Astrocyte (in vitro differentiated cells and primary cell): ENCODE data around the gene CNTNAP2. TPM values are rescaled to one million over a fixed set of nuclear protein-coding genes. Genes with fewer than 3 reads are reported as not detected.

Experiments
- DNase-seq: peaks from one replicate; pipeline ENCODE4 v3.0.0-alpha.2; 2010; ENCODE audit warnings: low read depth
- FAIRE-seq: peaks from 2 replicates; lab custom pipeline; 2011; peaks lifted over from hg19 to GRCh38; lab: Jason Lieb, UNC
- H2AFZ ChIP-seq: 2 replicates; pipeline ENCODE4 v1.6.0; 2012; ENCODE audit warnings: low read depth, low read length, inconsistent platforms
- H3K27ac ChIP-seq: 2 replicates; pipeline ENCODE4 v1.5.1; 2011; ENCODE audit warnings: low read depth, low read length, inconsistent platforms
- H3K27me3 ChIP-seq: 2 replicates; pipeline ENCODE4 v1.6.0; 2011; ENCODE audit warnings: low read length, inconsistent platforms; ENCODE audit not compliant: insufficient read depth
- H3K36me3 ChIP-seq: 2 replicates; pipeline ENCODE4 v1.5.1; 2011; ENCODE audit warnings: low read length, inconsistent platforms; ENCODE audit not compliant: insufficient read depth
- H3K4me1 ChIP-seq: 2 replicates; pipeline ENCODE4 v1.5.1; 2011; ENCODE audit warnings: low read length, inconsistent platforms; ENCODE audit not compliant: insufficient read depth
- H3K4me2 ChIP-seq: 2 replicates; pipeline ENCODE4 v1.6.0; 2012; ENCODE audit warnings: low read length, inconsistent platforms
- H3K4me3 ChIP-seq: 2 replicates; pipeline ENCODE4 v1.5.1; 2011; ENCODE audit warnings: low read depth, mild to moderate bottlenecking, low read length, inconsistent platforms; ENCODE audit not compliant: insufficient read depth
- H3K79me2 ChIP-seq: 2 replicates; pipeline ENCODE4 v1.6.0; 2012; ENCODE audit warnings: mild to moderate bottlenecking, low read length, inconsistent platforms; ENCODE audit not compliant: insufficient read depth
- H3K9ac ChIP-seq: 2 replicates; pipeline ENCODE4 v1.6.0; 2012; ENCODE audit warnings: mild to moderate bottlenecking, low read length, inconsistent platforms
- H3K9me3 ChIP-seq: 2 replicates; pipeline ENCODE4 v1.5.1; 2012; ENCODE audit warnings: low read depth, mild to moderate bottlenecking, low read length, inconsistent platforms; ENCODE audit not compliant: insufficient read depth
- H4K20me1 ChIP-seq: 2 replicates; pipeline ENCODE4 v1.6.0; 2012; ENCODE audit warnings: low read length, inconsistent platforms; ENCODE audit not compliant: insufficient read depth
- H3K27ac Mint-ChIP-seq: one replicate; pipeline ENCODE4 v1.8.0; 2021; ENCODE audit warnings: mild to moderate bottlenecking, mixed read lengths; ENCODE audit not compliant: unreplicated experiment
- H3K27me3 Mint-ChIP-seq: one replicate; pipeline ENCODE4 v1.8.0; 2021; ENCODE audit warnings: low read depth, mixed read lengths; ENCODE audit not compliant: unreplicated experiment
- H3K36me3 Mint-ChIP-seq: one replicate; pipeline ENCODE4 v1.8.0; 2021; ENCODE audit warnings: low read depth, mixed read lengths; ENCODE audit not compliant: unreplicated experiment
- H3K4me1 Mint-ChIP-seq: one replicate; pipeline ENCODE4 v1.8.0; 2021; ENCODE audit warnings: low read depth, mixed read lengths; ENCODE audit not compliant: unreplicated experiment
- H3K4me3 Mint-ChIP-seq: one replicate; pipeline ENCODE4 v1.8.0; 2021; ENCODE audit warnings: mild to moderate bottlenecking, moderate library complexity, mixed read lengths; ENCODE audit not compliant: unreplicated experiment
- H3K9me3 Mint-ChIP-seq: one replicate; pipeline ENCODE4 v1.8.0; 2021; ENCODE audit warnings: mild to moderate bottlenecking, mixed read lengths; ENCODE audit not compliant: unreplicated experiment
- CTCF ChIP-seq: IDR thresholded peaks from 2 replicates; pipeline ENCODE4 v1.5.1; 2011; ENCODE audit warnings: low read depth, mild to moderate bottlenecking, inconsistent platforms, low read length, moderate library complexity; ENCODE audit not compliant: insufficient read depth
- EZH2 ChIP-seq: IDR thresholded peaks from 2 replicates; pipeline ENCODE4 v1.6.1; 2012; ENCODE audit warnings: mild to moderate bottlenecking, low read length, inconsistent platforms; ENCODE audit not compliant: insufficient read depth
- total RNA-seq: library from RNA; stranded (reverse); gene quantifications from 2 replicates; pipeline ENCODE4 v1.2.1, GENCODE V29; 2021

Gene CNTNAP2
- total RNA-seq, 1 donor from 2014 or later, result 20.0 TPM

- TF ChIP-seq EZH2, result no peak
- no peak for TF ChIP-seq CTCF
- peaks cover 2% of the 10 kb centered on the region for H3K36me3 Mint-ChIP-seq
- Histone ChIP-seq H3K9me3 (peaks cover 3% of the 10 kb centered on the region), H2AFZ (no peak overlapping the region), H3K4me1 (no peaks in the 10 kb centered on the region), H3K79me2 (no peaks in the 10 kb centered on the region), H3K4me2 (no peak overlapping the region), H3K4me3 (no peak overlapping the region), H4K20me1 (no peaks in the 10 kb centered on the region), H3K27me3 (no peaks in the 10 kb centered on the region), H3K27ac (no peak overlapping the region), H3K36me3 (no peaks in the 10 kb centered on the region), H3K9ac (no peak overlapping the region)
- DNase-seq, result no peak
- no peak overlapping the region for H3K27ac Mint-ChIP-seq
- no peak overlapping the region for H3K4me3 Mint-ChIP-seq
- no peaks in the 10 kb centered on the region for H3K9me3 Mint-ChIP-seq
- H3K27me3 Mint-ChIP-seq, result peaks cover 3% of the 10 kb centered on the region
- peaks cover 26% of the 10 kb centered on the region for H3K4me1 Mint-ChIP-seq
- no peak for FAIRE-seq
Measured at GRCh38 chr7:148403466-148403993, 2286.9 kb downstream of the CNTNAP2 start.

- H3K79me2 ChIP-seq, result no peaks in the 10 kb centered on the region
- TF ChIP-seq EZH2, result no peak
- TF ChIP-seq CTCF, result no peak
- H3K9me3 Mint-ChIP-seq, result no peaks in the 10 kb centered on the region
- H3K27ac ChIP-seq, result no peak overlapping the region
- H3K9ac ChIP-seq, result no peak overlapping the region
- H4K20me1 ChIP-seq, result no peaks in the 10 kb centered on the region
- H3K36me3 Mint-ChIP-seq, result peaks cover 2% of the 10 kb centered on the region
- no peak overlapping the region for H3K27ac Mint-ChIP-seq
- H3K9me3 ChIP-seq, result no peaks in the 10 kb centered on the region
- no peak for DNase-seq
- peaks cover 3% of the 10 kb centered on the region for H3K27me3 Mint-ChIP-seq
- H3K4me1 ChIP-seq, result no peaks in the 10 kb centered on the region
- no peaks in the 10 kb centered on the region for H3K27me3 ChIP-seq
- no peak overlapping the region for H3K4me3 ChIP-seq
- no peak overlapping the region for H3K4me2 ChIP-seq
- FAIRE-seq, result no peak
- no peaks in the 10 kb centered on the region for H3K4me1 Mint-ChIP-seq
- no peak overlapping the region for H2AFZ ChIP-seq
- H3K36me3 ChIP-seq, result no peaks in the 10 kb centered on the region
- no peak overlapping the region for H3K4me3 Mint-ChIP-seq
Measured at GRCh38 chr7:148408307-148408706, 2291.7 kb downstream of the CNTNAP2 start.

- H3K79me2 ChIP-seq, result no peaks in the 10 kb centered on the region
- DNase-seq (no peak), FAIRE-seq (no peak)
- TF ChIP-seq EZH2, result no peak
- no peak overlapping the region for H3K9ac ChIP-seq
- H3K27me3 ChIP-seq, result no peaks in the 10 kb centered on the region
- no peak overlapping the region for H3K4me3 ChIP-seq
- H3K27ac Mint-ChIP-seq, result no peak overlapping the region
- H3K36me3 Mint-ChIP-seq, result no peaks in the 10 kb centered on the region
- H3K27ac ChIP-seq, result no peak overlapping the region
- H3K27me3 Mint-ChIP-seq, result no peaks in the 10 kb centered on the region
- H3K9me3 Mint-ChIP-seq, result no peaks in the 10 kb centered on the region
- no peaks in the 10 kb centered on the region for H4K20me1 ChIP-seq
- no peaks in the 10 kb centered on the region for H3K36me3 ChIP-seq
- H3K4me1 Mint-ChIP-seq, result no peaks in the 10 kb centered on the region
- H3K4me3 Mint-ChIP-seq, result no peak overlapping the region
- no peaks in the 10 kb centered on the region for H3K4me1 ChIP-seq
- H2AFZ ChIP-seq, result no peak overlapping the region
- H3K4me2 ChIP-seq, result no peak overlapping the region
- H3K9me3 ChIP-seq, result no peaks in the 10 kb centered on the region
Measured at GRCh38 chr7:148410905-148411304, 2294.3 kb downstream of the CNTNAP2 start.
